GM12801 (cell line): Measurements from ENCODE around the gene TDP1.

ENCODE experiments used
- TF ChIP-seq, protein P1 (sequence below): IDR thresholded peaks from one replicate; pipeline ENCODE4 v1.5.1; 2011; ENCODE audit warnings: control low read depth; ENCODE audit not compliant: insufficient read length; ENCODE audit errors: extremely low read depth

The TDP1 gene

DNA sequence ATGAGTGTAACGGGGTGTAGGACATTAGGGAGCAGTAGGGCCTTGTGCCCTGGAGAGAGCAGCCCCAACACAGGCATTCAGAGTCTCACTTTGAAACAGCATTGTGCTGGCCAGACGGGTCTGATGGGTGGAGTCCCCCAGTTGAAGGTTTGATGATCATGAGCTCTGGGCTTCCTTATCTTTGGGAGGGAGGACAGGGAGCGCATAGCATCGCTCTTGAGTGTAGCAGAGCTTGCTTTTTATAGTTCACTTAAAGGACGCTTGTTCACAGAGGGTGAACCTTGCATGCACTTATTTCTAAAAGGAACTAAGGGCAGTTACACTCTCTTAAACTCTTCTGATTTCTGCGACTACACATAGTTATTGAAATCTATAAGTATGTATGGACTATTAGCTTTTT, 116.6 kb downstream of the TDP1 start:
- TF ChIP-seq, protein P1, sequence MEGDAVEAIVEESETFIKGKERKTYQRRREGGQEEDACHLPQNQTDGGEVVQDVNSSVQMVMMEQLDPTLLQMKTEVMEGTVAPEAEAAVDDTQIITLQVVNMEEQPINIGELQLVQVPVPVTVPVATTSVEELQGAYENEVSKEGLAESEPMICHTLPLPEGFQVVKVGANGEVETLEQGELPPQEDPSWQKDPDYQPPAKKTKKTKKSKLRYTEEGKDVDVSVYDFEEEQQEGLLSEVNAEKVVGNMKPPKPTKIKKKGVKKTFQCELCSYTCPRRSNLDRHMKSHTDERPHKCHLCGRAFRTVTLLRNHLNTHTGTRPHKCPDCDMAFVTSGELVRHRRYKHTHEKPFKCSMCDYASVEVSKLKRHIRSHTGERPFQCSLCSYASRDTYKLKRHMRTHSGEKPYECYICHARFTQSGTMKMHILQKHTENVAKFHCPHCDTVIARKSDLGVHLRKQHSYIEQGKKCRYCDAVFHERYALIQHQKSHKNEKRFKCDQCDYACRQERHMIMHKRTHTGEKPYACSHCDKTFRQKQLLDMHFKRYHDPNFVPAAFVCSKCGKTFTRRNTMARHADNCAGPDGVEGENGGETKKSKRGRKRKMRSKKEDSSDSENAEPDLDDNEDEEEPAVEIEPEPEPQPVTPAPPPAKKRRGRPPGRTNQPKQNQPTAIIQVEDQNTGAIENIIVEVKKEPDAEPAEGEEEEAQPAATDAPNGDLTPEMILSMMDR, result no peak

DNA sequence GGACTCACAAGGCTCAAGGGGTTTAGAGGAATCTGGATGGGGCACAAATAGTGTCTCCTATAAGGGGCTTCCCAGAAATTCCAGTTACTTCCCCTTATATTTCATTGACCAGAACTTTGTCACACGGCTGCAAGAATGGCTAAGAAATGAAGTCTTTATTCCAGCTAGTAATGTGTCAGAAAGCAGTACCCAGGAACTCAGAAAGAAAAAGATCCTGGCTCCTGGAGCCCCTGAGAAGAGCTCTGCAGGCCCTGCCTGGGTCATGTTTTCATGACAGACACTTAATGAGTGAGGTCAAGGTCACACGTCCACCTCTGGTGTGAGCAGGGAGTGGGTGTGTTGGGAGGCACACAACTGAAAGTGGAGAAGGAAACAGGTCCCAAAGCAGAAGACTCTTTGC, 123.8 kb downstream of the TDP1 start:
- TF ChIP-seq, protein P1, result no peak

DNA sequence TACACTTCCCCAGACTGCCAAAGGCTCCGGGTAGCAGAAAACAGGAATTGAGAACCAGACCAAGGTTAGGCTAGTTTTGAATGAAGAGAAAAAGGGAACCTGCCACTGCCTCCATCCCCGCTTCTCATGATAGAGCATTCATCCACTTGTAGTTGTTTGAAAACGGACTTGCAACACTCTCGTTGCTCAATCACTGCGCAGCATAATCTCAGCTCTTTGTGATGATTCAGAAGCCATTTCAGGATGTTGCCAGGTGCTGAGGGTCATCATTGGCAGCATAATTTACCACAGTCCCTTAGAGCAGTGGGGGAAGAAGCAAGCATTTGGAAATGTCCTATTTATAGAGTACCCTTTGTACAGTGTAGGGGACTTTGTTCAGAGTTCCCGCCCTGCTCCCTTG, 131.7 kb downstream of the TDP1 start:
- TF ChIP-seq, protein P1, result no peak

DNA sequence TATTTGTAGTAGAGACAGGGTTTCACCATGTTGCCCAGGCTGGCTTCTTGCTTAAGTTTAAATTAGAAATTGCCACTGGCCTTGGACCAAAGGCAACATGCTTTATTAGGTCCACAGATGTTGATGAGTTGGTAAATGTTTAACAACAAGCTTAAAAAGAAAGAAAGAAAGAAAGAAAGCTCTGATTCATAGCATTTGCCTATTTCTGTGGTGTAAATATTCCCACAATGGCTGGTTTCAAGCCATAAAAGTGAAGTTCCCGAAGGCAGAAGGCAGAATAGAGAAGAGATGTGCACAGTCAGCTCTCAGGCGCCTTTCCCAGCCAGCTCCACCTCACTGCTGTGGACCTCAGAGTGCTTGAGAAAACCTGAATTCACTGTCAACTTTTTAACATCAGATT, 132.4 kb downstream of the TDP1 start:
- TF ChIP-seq, protein P1, result no peak

DNA sequence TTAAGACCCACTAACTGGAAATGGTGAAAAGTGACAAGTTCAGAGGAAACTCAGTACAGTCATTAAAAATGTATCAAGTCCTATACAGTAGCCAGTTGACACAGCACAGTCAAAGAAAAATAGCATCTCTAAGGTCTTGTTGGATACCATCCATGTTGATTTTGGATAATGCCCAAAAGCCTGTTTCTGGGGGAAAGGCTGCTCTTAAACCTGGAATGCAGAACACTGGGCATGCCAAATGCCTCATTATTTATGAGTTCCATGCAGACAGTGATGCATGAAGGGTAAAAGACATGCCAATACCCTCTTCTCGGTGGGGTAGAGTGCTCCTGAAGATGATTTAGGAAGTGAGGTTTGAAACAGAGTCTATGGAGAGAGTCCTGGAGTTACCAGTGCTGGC, 135.7 kb downstream of the TDP1 start:
- TF ChIP-seq, protein P1, result no peak

DNA sequence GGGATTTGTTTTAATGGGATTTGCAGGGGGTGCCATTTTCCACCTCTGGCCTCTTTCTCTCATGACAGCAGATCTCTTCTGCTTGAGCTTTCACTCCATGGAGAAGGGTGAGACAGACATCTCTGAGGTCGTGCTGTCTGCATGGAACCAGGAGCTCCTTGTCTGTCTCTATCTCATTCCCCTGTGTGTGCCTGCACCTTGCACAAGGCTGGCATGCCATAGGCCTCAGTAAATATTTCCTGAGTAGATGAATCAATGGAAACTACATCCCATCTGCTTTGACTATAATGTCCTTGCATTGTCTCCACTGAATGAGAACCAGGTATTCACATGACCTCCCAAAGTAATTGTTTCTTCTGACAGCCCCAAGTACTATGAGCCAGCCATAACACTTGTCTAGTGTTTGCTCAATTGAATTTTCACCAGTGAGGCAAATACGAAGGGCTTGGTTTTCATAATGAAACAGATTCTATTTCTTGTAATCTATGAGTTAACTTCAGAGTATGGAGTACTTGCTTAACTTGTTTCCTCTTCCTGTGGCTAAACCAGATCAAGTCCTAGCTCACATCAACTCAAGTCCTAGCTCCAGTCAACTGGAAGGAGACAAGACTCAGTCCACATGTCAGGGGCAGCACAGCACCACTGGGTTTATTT, 138.3 kb downstream of the TDP1 start:
- TF ChIP-seq, protein P1, result no peak
